Bronchial smooth muscle cell (primary cell): ENCODE results near the gene TSPYL6. TPM values are rescaled to one million over a fixed set of nuclear protein-coding genes. Genes with fewer than 3 reads are reported as not detected.

Source experiments
- total RNA-seq: library from RNA; depleted of rRNA; stranded (reverse); fragments of >200 nt; gene quantifications from 2 replicates; pipeline ENCODE4 v1.2.1, GENCODE V29; 2014

Gene TSPYL6
- total RNA-seq: not detected in 2 replicates

DNA sequence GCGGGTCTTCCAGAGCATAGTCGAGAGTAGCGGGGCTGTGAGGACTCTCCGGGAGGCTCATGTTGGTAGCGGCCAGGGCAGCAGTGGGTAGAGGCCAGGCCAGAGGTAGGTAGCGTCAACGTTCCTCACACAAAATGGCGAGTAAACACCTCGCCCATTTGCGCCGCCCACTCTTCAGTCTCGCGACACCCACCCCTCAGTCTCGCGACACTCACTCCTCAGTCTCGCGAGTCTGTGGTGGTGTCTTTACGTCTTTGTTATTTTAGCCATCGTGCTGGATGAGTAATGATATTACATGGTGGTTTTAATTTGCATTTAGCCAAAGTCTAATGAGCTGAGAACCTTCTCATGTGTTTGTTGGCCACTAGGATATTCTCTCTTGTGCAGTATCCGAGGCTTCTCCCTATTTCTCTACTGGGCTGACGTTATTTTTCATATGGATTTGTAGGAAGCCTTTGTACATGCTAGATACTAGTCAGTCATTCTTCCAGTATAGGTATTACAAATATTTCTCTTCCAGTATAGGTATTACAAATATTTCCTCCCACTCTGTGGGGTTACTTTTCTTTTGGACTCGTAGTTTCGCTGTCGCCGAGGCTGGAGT, at the start of gene TSPYL6:
Gene TSPYL6, minus strand, starts transcription at position 139 of the 604 bp plus-strand sequence. Its CDS starts 78 bp downstream, at position 61.

Other genes starting within 250 kb of the TSPYL6 start
- gene ACYP2, start 140.6 kb downstream of the TSPYL6 start, total RNA-seq: 9.0 and 15.6 TPM in 2 replicates
- gene SPTBN1, start 200.1 kb upstream of the TSPYL6 start, total RNA-seq: 271 and 300 TPM in 2 replicates